H54 (cell line): ENCODE data around the gene IL18R1.

Source experiments
- DNase-seq: peaks from one replicate; pipeline ENCODE4 v3.0.0; 2011; ENCODE audit warnings: low spot score, mixed read lengths; ENCODE audit not compliant: insufficient read length
- FAIRE-seq: peaks from 3 replicates; lab custom pipeline; 2011; peaks lifted over from hg19 to GRCh38; lab: Jason Lieb, UNC
- POLR2A ChIP-seq: IDR thresholded peaks from 2 replicates; pipeline ENCODE4 v1.6.1; 2011; ENCODE audit warnings: low read depth, mild to moderate bottlenecking, low read length

IL18R1 gene

GRCh38 chr2:102358496-102358895 is 2.9 kb downstream of the IL18R1 start:
- no peak for TF ChIP-seq POLR2A
- FAIRE-seq (no peak), DNase-seq (no peak)

DNA sequence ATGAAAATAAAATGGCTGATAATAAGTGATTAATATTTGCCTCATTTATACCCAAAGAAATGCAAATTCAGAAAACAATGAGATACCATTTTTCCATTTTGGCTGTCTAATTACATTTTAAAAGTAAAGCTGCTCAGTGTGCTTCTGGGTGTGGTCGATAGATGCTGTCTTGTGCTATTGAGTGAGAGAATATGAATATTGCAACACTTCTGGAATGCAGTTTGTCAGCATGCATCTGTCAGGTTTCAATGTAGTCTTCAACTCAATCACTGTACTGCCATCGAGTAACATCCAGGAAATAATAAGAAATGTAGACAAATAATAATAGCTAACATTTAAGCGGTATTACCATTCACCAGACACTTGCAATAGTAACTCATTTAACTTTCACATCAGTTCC is 3.9 kb downstream of the IL18R1 start:
- no peak for TF ChIP-seq POLR2A
- DNase-seq (no peak), FAIRE-seq (no peak)

DNA sequence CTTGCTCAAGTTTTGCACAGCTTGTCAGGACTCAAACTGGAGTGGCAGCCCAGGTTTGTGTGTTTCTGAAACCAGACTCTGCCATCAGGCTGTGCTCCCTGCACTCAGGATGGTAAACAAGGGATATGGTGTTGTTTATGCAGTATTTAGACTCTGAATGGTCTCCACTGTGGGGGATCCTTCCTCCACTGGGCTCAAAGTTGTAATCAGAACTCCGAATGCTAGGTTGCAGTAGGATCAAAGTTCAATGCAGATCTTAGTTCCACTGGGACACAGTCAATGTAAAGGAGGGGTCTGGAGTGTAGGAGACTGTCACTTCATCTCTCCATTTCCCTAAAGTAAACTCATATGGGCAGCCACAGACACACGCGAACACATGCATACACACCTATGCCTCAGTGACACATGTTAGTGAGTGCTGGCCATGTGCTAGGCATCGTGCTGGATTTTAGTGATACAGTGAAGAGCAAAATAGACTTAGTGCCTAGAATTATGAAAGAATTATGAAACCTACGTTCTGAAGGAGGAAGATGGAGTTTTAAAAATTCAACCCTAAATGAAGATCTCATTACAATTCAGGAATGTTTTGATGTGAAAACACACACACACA is 6.1 kb downstream of the IL18R1 start:
- TF ChIP-seq POLR2A = no peak
- DNase-seq = no peak
- FAIRE-seq = no peak

DNA sequence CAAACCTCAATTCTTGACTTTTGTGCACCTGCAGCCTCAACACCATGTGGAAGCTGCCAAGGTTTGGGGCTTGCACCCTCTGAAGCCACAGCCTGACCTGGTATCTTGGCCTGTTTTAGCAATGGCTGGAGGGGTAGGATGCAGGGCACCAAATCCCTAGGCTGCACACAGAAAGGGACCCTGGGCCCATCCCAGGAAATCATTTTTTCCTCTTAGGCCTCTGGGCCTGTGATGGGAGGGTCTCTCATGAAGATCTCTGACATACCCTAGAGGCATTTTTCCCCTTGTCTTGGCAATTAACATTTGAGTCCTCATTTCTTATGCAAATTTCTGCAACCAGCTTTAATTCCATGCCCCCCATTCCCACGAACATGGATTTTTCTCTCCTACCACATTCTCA is 10.2 kb downstream of the IL18R1 start:
- DNase-seq = no peak
- no peak for TF ChIP-seq POLR2A
- no peak for FAIRE-seq

DNA sequence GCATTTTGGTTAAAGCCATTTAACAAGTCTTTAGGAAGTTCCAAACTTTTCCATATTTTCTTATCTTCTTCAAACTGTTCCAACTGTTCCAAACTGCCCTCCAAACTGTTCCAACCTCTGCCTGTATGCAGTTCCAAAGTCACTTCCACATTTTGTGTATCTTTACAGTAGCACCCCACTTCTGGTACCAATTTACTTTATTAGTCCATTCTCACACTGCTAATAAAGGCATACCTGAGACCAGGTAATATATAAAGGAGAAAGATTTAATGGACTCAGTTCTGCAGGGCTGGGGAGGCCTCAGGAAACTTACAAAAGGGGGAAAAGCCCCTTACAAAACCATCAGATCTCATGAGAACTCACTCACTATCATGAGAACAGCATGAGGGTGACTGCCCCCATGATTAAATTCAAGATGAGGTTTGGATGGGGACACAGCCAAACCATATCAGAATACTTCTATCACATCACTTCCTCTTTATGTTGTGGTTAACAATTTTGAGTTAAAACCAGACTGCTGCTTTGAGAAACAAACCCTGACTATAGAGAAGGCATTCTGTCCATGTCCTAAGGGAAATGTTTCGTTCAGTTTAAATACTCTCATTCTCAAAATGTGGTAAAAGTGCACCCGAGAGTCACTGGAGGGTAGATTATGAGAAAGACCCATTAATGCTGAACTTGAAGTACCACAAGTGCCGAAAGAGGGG is 11.0 kb downstream of the IL18R1 start:
- DNase-seq (no peak), FAIRE-seq (no peak)
- no peak for TF ChIP-seq POLR2A

GRCh38 chr2:102367331-102367971 is 11.9 kb downstream of the IL18R1 start:
- no peak for TF ChIP-seq POLR2A
- FAIRE-seq (no peak), DNase-seq (no peak)

- TF ChIP-seq POLR2A = no peak
- FAIRE-seq (no peak), DNase-seq (no peak)
Measured at GRCh38 chr2:102368461-102369109, 13.0 kb downstream of the IL18R1 start.

- no peak for TF ChIP-seq POLR2A
- no peak for DNase-seq
- FAIRE-seq = no peak
Measured at GRCh38 chr2:102369866-102370265, 14.3 kb downstream of the IL18R1 start.

- DNase-seq (no peak), FAIRE-seq (no peak)
- no peak for TF ChIP-seq POLR2A
Measured at GRCh38 chr2:102376052-102376591, 20.5 kb downstream of the IL18R1 start.

GRCh38 chr2:102383722-102384121 is 28.1 kb downstream of the IL18R1 start:
- DNase-seq (no peak), FAIRE-seq (no peak)
- no peak for TF ChIP-seq POLR2A

DNA sequence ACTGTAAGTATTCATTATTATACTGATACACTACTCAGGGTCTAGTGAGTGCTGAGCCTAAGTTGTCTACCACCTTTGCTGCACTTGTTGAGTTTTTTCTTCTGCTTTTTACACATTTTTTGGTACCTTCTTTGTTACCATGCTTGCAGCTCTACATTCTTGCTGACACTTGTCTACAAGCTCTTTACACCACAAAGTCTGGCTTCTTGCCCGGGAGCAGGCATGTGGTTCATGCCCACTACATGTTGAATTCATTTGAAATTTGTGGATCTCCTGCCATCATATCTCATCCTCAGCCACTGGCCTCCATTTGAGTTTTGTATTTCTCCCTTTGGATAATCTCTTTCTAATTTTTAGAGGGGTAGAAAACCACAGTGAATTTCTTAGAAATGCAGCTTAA is 29.9 kb downstream of the IL18R1 start:
- TF ChIP-seq POLR2A = no peak
- DNase-seq (no peak), FAIRE-seq (no peak)

GRCh38 chr2:102386004-102386403 is 30.4 kb downstream of the IL18R1 start:
- DNase-seq (no peak), FAIRE-seq (no peak)
- TF ChIP-seq POLR2A = no peak

DNA sequence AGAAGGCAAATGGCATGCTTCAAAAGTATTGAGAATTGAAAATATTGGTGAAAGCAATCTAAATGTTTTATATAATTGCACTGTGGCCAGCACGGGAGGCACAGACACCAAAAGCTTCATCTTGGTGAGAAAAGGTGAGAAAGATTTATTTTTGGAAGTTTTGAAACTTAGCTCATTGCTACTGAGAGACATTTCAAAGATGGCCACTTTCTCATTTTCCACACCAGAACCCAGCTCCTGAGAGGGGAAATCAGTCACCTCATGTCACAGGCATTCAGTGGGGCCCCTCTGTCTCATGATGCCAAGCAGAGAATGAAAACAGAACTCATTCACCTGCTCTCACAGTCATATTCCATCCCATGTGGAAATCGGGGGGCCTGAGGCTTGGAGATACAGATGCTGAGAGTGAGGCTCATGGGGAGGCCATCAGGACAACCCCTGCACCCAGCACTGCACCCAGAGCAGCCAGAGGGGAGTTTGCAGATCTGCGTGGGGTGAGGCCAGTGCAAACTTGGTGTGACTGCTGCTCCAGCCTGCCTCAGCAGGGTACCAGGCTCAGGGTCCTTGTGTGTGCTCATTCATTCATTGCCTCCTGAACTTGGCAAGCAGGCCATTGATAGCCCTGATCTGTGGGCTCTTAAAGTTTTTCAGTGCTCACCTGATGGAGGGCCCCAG is 31.4 kb downstream of the IL18R1 start:
- no peak for DNase-seq
- no peak for FAIRE-seq
- TF ChIP-seq POLR2A = no peak

GRCh38 chr2:102387763-102388546 is 32.4 kb downstream of the IL18R1 start:
- no peak for TF ChIP-seq POLR2A
- DNase-seq = no peak
- FAIRE-seq = no peak
